ENCODE results near the gene LHPP.

- TF ChIP-seq CTCF (IDR thresholded peaks at IDR 0.05) = no peak
- no peak for TF ChIP-seq POLR2A (IDR thresholded peaks at IDR 0.05)
- TF ChIP-seq EP300 (IDR thresholded peaks at IDR 0.05; ENCODE audit: low read depth) = no peak
- no peak for TF ChIP-seq POLR2AphosphoS5 (IDR thresholded peaks at IDR 0.05)
Measured at GRCh38 chr10:124652701-124653100, 191.1 kb downstream of the LHPP start.

Data from transverse colon (tissue), 4 donors.